GM12892 (cell line): Measurements from ENCODE around the gene OR2T34.
"Not testable (repeated sequence)": the region's sequence is repeated elsewhere in the genome, so short reads cannot be mapped to it uniquely, and the experiment has no call there.

Source experiments
- POLR2A ChIP-seq: IDR thresholded peaks from 2 replicates; pipeline ENCODE4 v1.6.1; 2011; ENCODE audit warnings: low read depth, low read length, control low read depth
- POLR2AphosphoS5 ChIP-seq: IDR thresholded peaks from 2 replicates; pipeline ENCODE4 v1.6.1; 2011; ENCODE audit warnings: low read depth, low read length, control low read depth
- TAF1 ChIP-seq: IDR thresholded peaks from 2 replicates; pipeline ENCODE4 v1.6.1; 2011; ENCODE audit warnings: low read depth, mild to moderate bottlenecking, control low read depth, low read length, borderline replicate concordance

DNA sequence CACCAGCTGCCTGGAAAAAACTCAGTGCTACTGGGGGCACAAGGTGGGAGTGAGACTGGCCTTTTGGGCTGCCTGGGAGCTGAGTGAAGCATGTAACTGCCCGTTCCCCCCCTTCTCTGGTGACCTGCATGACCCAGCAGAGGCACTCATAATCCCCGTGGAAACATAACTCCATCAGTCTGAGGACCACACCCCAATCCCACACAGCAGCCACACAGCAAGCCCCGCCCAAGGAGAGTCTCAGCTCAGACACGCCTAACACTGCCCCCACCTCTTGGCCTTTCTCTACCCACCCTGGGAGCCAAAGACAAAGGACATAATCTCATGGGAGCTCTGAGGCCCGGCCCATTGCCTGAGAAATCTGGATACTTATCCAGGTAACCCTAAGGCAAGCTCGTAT, 23.5 kb downstream of the OR2T34 start:
- TF ChIP-seq POLR2A, POLR2AphosphoS5, TAF1: not testable (repeated sequence)
